ENCODE data around the gene SLC1A2. TPM values are rescaled to one million over a fixed set of nuclear protein-coding genes. Genes with fewer than 3 reads are reported as not detected.

Gene SLC1A2
- total and polyA plus RNA-seq, 2 of the 4 experiments (the other 2 are of a cell fraction): 0.15 to 0.54 TPM

GRCh38 chr11:35323076-35323868 lies 96.1 kb downstream of the SLC1A2 start (continued):
- no peak for TF ChIP-seq MAZ (IDR thresholded peaks at IDR 0.05; ENCODE audit: borderline replicate concordance, low read depth, low read length)
- TF ChIP-seq BHLHE40 (IDR thresholded peaks at IDR 0.05; ENCODE audit: low read depth, low read length): no peak

- dilution Hi-C loops (cut with HindIII; ENCODE audit: low sequenced_read_pairs, unreplicated experiment) (no loop called here), in situ Hi-C loops (cut with MboI; ENCODE audit: low sequenced_read_pairs) (no loop called here), intact Hi-C loops (cut with micrococcal nuclease) (no loop called here)
- ChIA-PET POLR2A (ENCODE audit: unreplicated experiment) (no interaction called here), CTCF (interaction anchor here (0.7 kb wide), 1 partner anchor 17 kb away, joined by 3 read pairs; no protein-coding TSS in a partner anchor)
- no peak overlapping the region for H3K4me3 ChIP-seq (ENCODE audit: insufficient read depth, low read depth, low read length)
- peak overlapping the region; percentile 88 for H2BK15ac ChIP-seq (ENCODE audit: low read depth, low read length)
- no peaks in the 10 kb centered on the region for H4K20me1 ChIP-seq (ENCODE audit: insufficient read depth, low read length)
- peak overlapping the region; percentile 23; the same call in 1 of the 2 replicates for H2AK5ac ChIP-seq (ENCODE audit: low read depth, low read length)
- peaks cover 10% of the 10 kb centered on the region; the same call in 1 of the 2 replicates for H3K4me1 ChIP-seq (ENCODE audit: control insufficient read depth, insufficient read depth, low read length)
- peaks cover 10% of the 10 kb centered on the region for H3K9me1 ChIP-seq (ENCODE audit: insufficient read depth, low read length)
- peak overlapping the region; percentile 69 for H2BK120ac ChIP-seq (ENCODE audit: low read depth, low read length)
- peak overlapping the region; percentile 16 for H2AK9ac ChIP-seq (replicated peaks; ENCODE audit: low read depth, low read length, poor library complexity)
- peak overlapping the region; percentile 38; the same call in 1 of the 2 replicates for H3K18ac ChIP-seq (ENCODE audit: low read depth, low read length)
- H3K4ac ChIP-seq (ENCODE audit: low read depth, low read length): peak overlapping the region; percentile 64
- H3K23ac ChIP-seq (ENCODE audit: low read depth, low read length): peak overlapping the region; percentile 46; the same call in 1 of the 2 replicates
- TF ChIP-seq MAZ (IDR thresholded peaks at IDR 0.05; ENCODE audit: borderline replicate concordance, low read depth, low read length): no peak
- no peak for TF ChIP-seq CTCF (conservative IDR thresholded peaks at IDR 0.05; ENCODE audit: low read depth, low read length)
- no peak for TF ChIP-seq RCOR1 (IDR thresholded peaks at IDR 0.05; ENCODE audit: insufficient replicate concordance, low read length)
- no peak for TF ChIP-seq RFX5 (IDR thresholded peaks at IDR 0.05; ENCODE audit: low read depth, low read length)
- no peak for TF ChIP-seq MAFK (IDR thresholded peaks at IDR 0.05; ENCODE audit: low read depth, low read length)
- H4K5ac ChIP-seq (ENCODE audit: low read depth, low read length): 0 out of 2 replicates have a peak overlapping the region, but pooled peaks have one; percentile 18
- peak overlapping the region; percentile 33 for H2AFZ ChIP-seq (replicated peaks; ENCODE audit: low read length, poor library complexity)
- H3K14ac ChIP-seq (replicated peaks; ENCODE audit: low read depth, low read length): peak overlapping the region; percentile 78; the same call in 1 of the 2 replicates
- 100% methylated on average over 1 of the region's 3 CpGs; no CpG with 5 or more reads in 1 of the 2 experiments for WGBS, 2 experiments (ENCODE audit: extremely low coverage in 2 of 2, insufficient read length in 1 of 2)
- no peak overlapping the region for H3K4me2 ChIP-seq (ENCODE audit: low read depth, low read length)
- no peak overlapping the region for H3K9ac ChIP-seq (ENCODE audit: low read depth, low read length)
- H4K8ac ChIP-seq (ENCODE audit: low read depth in 2 of 2, low read length in 2 of 2): peak overlapping the region in 1 of 2 experiments; percentile 57; a peak in 1 of 4 replicates
- no peak overlapping the region for H2BK5ac ChIP-seq (ENCODE audit: low read depth, low read length, poor library complexity, severe bottlenecking)
- no peaks in the 10 kb centered on the region for H3K27me3 ChIP-seq (ENCODE audit: control insufficient read depth, insufficient read depth, low read length)
- H4K91ac ChIP-seq (ENCODE audit: insufficient read depth, low read depth, low read length): 0 out of 2 replicates have a peak overlapping the region, but pooled peaks have one; percentile 15
- no peaks in the 10 kb centered on the region for H3K9me3 ChIP-seq (ENCODE audit: control insufficient read depth, insufficient read depth, low read length)
- BruUV-seq (replicated peaks): no TSS peak
- no peaks in the 10 kb centered on the region for H3K36me3 ChIP-seq (ENCODE audit: control insufficient read depth, insufficient read depth, low read length)
- H3K56ac ChIP-seq (ENCODE audit: extremely low read depth, insufficient read depth, low read length): no peak overlapping the region
- no peak overlapping the region for H3K27ac ChIP-seq (ENCODE audit: insufficient read depth, low read length)
- ATAC-seq (ENCODE audit: low read depth) (no peak), DNase-seq (no peak)
- no peaks in the 10 kb centered on the region for H3K79me1 ChIP-seq (ENCODE audit: low read depth in 1 of 2, low read length in 2 of 2)
- peak overlapping the region; percentile 51 for H2BK20ac ChIP-seq (ENCODE audit: low read depth, low read length)
Measured at GRCh38 chr11:35322318-35322979, 96.9 kb downstream of the SLC1A2 start.

Data from IMR-90 (cell line).